Measurements from ENCODE around the gene MZT1.

GRCh38 chr13:72760189-72760588, 32.8 kb upstream of the MZT1 start:
- TF ChIP-seq EZH2 (IDR thresholded peaks at IDR 0.05; ENCODE audit: low read length, missing control alignments): no peak
- no peak for TF ChIP-seq CTCF (conservative IDR thresholded peaks at IDR 0.05 in 1 of 2, IDR thresholded peaks at IDR 0.05 in 1 of 2; ENCODE audit: low read depth in 1 of 2, low read length in 2 of 2)

All from fibroblast of lung (primary cell).